BE2C (cell line): ENCODE measurements around the gene SPESP1.

Experiments
- DNase-seq: peaks from one replicate; pipeline ENCODE4 v3.0.0-alpha.2; 2020
- H3K27me3 ChIP-seq: fragments of 250-450 bp; sonication (Bioruptor Pico); 2 replicates; pipeline ENCODE4 v1.5.1; 2020; ENCODE audit warnings: mild to moderate bottlenecking
- H3K36me3 ChIP-seq: fragments of 250-450 bp; sonication (Bioruptor Pico); 2 replicates; pipeline ENCODE4 v1.5.1; 2020; ENCODE audit warnings: mild to moderate bottlenecking
- H3K4me1 ChIP-seq: fragments of 250-450 bp; sonication (Bioruptor Pico); 2 replicates; pipeline ENCODE4 v1.5.1; 2020
- H3K4me3 ChIP-seq: 2 replicates; pipeline ENCODE4 v1.5.1; 2011; ENCODE audit warnings: low read depth, low read length
- H3K9me3 ChIP-seq: fragments of 250-450 bp; sonication (Bioruptor Pico); 2 replicates; pipeline ENCODE4 v1.5.1; 2020
- CTCF ChIP-seq: IDR thresholded peaks from 2 replicates; pipeline ENCODE4 v1.5.1; 2012; ENCODE audit warnings: mild to moderate bottlenecking, low read depth, low read length

Gene SPESP1

GRCh38 chr15:68896178-68896577 lies 34.1 kb upstream of the SPESP1 start:
- no peaks in the 10 kb centered on the region for H3K9me3 ChIP-seq
- no peak for TF ChIP-seq CTCF

GRCh38 chr15:68897016-68897415 lies 33.3 kb upstream of the SPESP1 start:
- TF ChIP-seq CTCF = no peak
- H3K4me3 ChIP-seq = no peak overlapping the region
- DNase-seq = no peak
- no peaks in the 10 kb centered on the region for H3K36me3 ChIP-seq
- no peaks in the 10 kb centered on the region for H3K9me3 ChIP-seq
- no peaks in the 10 kb centered on the region for H3K4me1 ChIP-seq
- peaks cover 21% of the 10 kb centered on the region for H3K27me3 ChIP-seq

More at GRCh38 chr15:68896178-68896577, 34.1 kb upstream of the SPESP1 start:
- DNase-seq = no peak
- Histone ChIP-seq H3K36me3 (no peaks in the 10 kb centered on the region), H3K27me3 (peaks cover 21% of the 10 kb centered on the region), H3K4me1 (no peaks in the 10 kb centered on the region), H3K4me3 (no peak overlapping the region)

- Histone ChIP-seq H3K36me3 (no peaks in the 10 kb centered on the region), H3K4me3 (no peak overlapping the region), H3K4me1 (no peaks in the 10 kb centered on the region), H3K27me3 (peaks cover 5% of the 10 kb centered on the region; the same call in 1 of the 2 replicates), H3K9me3 (no peaks in the 10 kb centered on the region)
- no peak for TF ChIP-seq CTCF
- no peak for DNase-seq
Measured at GRCh38 chr15:68900027-68900426, 30.3 kb upstream of the SPESP1 start.

DNA sequence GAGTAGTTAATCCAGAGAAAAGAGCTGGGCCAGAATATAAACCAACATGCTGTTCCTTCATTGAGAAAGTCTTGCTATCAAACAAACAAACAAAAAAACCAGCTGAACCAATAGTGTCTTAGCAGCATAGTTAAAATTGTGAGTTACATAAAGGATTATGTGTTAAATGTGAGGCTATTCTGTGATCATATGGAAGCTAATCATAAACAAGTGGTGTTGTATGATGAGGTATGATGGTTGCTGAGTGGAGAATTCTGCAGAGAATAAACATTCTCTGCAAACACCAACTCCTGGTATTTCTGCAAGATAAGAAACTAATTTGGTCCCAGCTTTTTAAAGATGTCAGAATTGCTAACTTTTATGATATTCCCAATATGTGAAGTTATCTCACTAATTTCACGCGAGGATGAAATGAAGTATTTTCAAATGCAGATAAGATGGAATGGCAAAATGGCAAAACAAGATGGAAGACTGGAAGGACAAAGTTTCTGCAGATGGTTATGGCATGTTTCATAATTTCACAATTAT lies 22.9 kb upstream of the SPESP1 start:
- DNase-seq = no peak
- H3K4me3 ChIP-seq = no peak overlapping the region
- no peaks in the 10 kb centered on the region for H3K9me3 ChIP-seq
- no peak for TF ChIP-seq CTCF
- H3K27me3 ChIP-seq = peaks cover 13% of the 10 kb centered on the region
- no peaks in the 10 kb centered on the region for H3K4me1 ChIP-seq
- no peaks in the 10 kb centered on the region for H3K36me3 ChIP-seq

DNA sequence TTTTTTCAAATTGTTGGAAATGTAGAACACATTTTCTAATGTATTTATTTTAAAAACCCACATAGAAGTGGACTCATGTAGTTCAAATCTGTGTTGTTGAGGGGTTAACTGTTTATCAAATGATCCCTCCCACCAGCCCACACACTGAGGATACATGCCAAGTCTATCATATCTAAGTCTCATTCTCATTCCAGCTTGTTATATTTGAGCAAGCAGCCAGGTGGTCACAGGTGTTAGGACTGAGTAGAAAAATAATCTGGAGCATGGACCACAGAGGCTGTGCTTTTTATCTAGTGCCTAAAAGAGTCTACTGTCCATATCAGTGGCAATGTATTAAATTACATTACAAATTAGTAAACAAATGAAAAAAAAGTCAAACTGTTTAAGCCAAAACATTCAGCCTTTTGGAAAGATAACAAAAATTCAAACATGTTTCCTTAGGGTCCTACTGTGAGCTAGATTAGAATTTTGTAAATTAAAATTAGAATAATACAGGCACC lies 20.7 kb upstream of the SPESP1 start:
- TF ChIP-seq CTCF = no peak
- Histone ChIP-seq H3K4me1 (no peaks in the 10 kb centered on the region), H3K4me3 (no peak overlapping the region), H3K27me3 (peaks cover 14% of the 10 kb centered on the region), H3K9me3 (no peaks in the 10 kb centered on the region), H3K36me3 (no peaks in the 10 kb centered on the region)
- no peak for DNase-seq

GRCh38 chr15:68910341-68910740 lies 20.0 kb upstream of the SPESP1 start:
- no peak for TF ChIP-seq CTCF
- no peaks in the 10 kb centered on the region for H3K4me1 ChIP-seq
- peaks cover 14% of the 10 kb centered on the region for H3K27me3 ChIP-seq
- H3K36me3 ChIP-seq = no peaks in the 10 kb centered on the region
- H3K9me3 ChIP-seq = no peaks in the 10 kb centered on the region
- no peak overlapping the region for H3K4me3 ChIP-seq
- no peak for DNase-seq
